H9 (cell line): ENCODE results near the gene PFN3. TPM values are rescaled to one million over a fixed set of nuclear protein-coding genes. Genes with fewer than 3 reads are reported as not detected.
A peak's percentile ranks its signal among the peaks of the same experiment; 100 is the strongest.

ENCODE experiments used
- DNase-seq: peaks from one replicate; pipeline ENCODE4 v3.0.0-alpha.2; 2017
- H2AFZ ChIP-seq: one replicate; pipeline ENCODE4 v1.6.1; 2013; ENCODE audit warnings: mild to moderate bottlenecking, low read length, control low read depth, moderate library complexity
- H2AK5ac ChIP-seq: 2 replicates; pipeline ENCODE4 v1.6.1; 2013; ENCODE audit warnings: low read length, control low read depth, mixed read lengths; ENCODE audit not compliant: insufficient read length
- H2BK120ac ChIP-seq: one replicate; pipeline ENCODE4 v1.6.1; 2013; ENCODE audit warnings: low read depth, mild to moderate bottlenecking, low read length, control low read depth, inconsistent platforms; ENCODE audit not compliant: poor library complexity, severe bottlenecking
- H2BK12ac ChIP-seq: 2 replicates; pipeline ENCODE4 v1.6.1; 2013; ENCODE audit warnings: low read length, control low read depth, mixed read lengths, low read depth; ENCODE audit not compliant: insufficient read length
- H2BK15ac ChIP-seq: 2 replicates; pipeline ENCODE4 v1.6.1; 2013; ENCODE audit warnings: low read depth, low read length, control low read depth
- H2BK20ac ChIP-seq: one replicate; pipeline ENCODE4 v1.6.1; 2013; ENCODE audit warnings: low read depth, mild to moderate bottlenecking, low read length, control low read depth, inconsistent platforms; ENCODE audit not compliant: poor library complexity, severe bottlenecking
- H2BK5ac ChIP-seq: 2 replicates; pipeline ENCODE4 v1.6.1; 2013; ENCODE audit warnings: low read length, control low read depth, mixed read lengths; ENCODE audit not compliant: insufficient read length
- H3K14ac ChIP-seq: 2 replicates; pipeline ENCODE4 v1.6.1; 2013; ENCODE audit warnings: low read length, control low read depth; ENCODE audit not compliant: insufficient read depth
- H3K18ac ChIP-seq: 2 replicates; pipeline ENCODE4 v1.6.1; 2013; ENCODE audit warnings: low read depth, mild to moderate bottlenecking, mixed read lengths, low read length, control low read depth; ENCODE audit not compliant: insufficient read length
- H3K23ac ChIP-seq: 2 replicates; pipeline ENCODE4 v1.6.1; 2013; ENCODE audit warnings: low read length, control low read depth, mixed read lengths, low read depth; ENCODE audit not compliant: insufficient read length
- H3K23me2 ChIP-seq: 2 replicates; pipeline ENCODE4 v1.6.1; 2013; ENCODE audit warnings: low read depth, mild to moderate bottlenecking, mixed read lengths, low read length, control low read depth; ENCODE audit not compliant: insufficient read length, poor library complexity, severe bottlenecking
- H3K27ac ChIP-seq: 2 replicates; pipeline ENCODE4 v1.5.1; 2013; ENCODE audit warnings: low read length, control low read depth, mixed read lengths, low read depth; ENCODE audit not compliant: insufficient read length
- H3K27me3 ChIP-seq: 2 replicates; pipeline ENCODE4 v1.6.1; 2013; ENCODE audit warnings: low read length, control low read depth, inconsistent platforms; ENCODE audit not compliant: insufficient read depth
- H3K4ac ChIP-seq: 2 replicates; pipeline ENCODE4 v1.6.1; 2013; ENCODE audit warnings: low read depth, mild to moderate bottlenecking, control low read depth, inconsistent platforms, low read length, moderate library complexity
- H3K4me1 ChIP-seq: 2 replicates; pipeline ENCODE4 v1.6.1; 2013; ENCODE audit warnings: low read length, control low read depth, inconsistent platforms; ENCODE audit not compliant: insufficient read depth
- H3K4me2 ChIP-seq: 2 replicates; pipeline ENCODE4 v1.6.1; 2013; ENCODE audit warnings: low read length, control low read depth, mixed read lengths; ENCODE audit not compliant: insufficient read length, insufficient read depth
- H3K56ac ChIP-seq: 2 replicates; pipeline ENCODE4 v1.6.1; 2013; ENCODE audit warnings: low read depth, mild to moderate bottlenecking, mixed read lengths, low read length, control low read depth; ENCODE audit not compliant: insufficient read length
- H3K79me1 ChIP-seq: 2 replicates; pipeline ENCODE4 v1.6.1; 2013; ENCODE audit warnings: low read depth, mild to moderate bottlenecking, moderate library complexity, low read length, control low read depth, inconsistent platforms; ENCODE audit not compliant: insufficient read depth, poor library complexity, severe bottlenecking
- H3K79me2 ChIP-seq: 2 replicates; pipeline ENCODE4 v1.6.1; 2013; ENCODE audit warnings: low read length, control low read depth, inconsistent platforms; ENCODE audit not compliant: insufficient read depth
- H3K9ac ChIP-seq: 2 replicates; pipeline ENCODE4 v1.6.1; 2013; ENCODE audit warnings: low read length, control low read depth, mixed read lengths; ENCODE audit not compliant: insufficient read length; ENCODE audit errors: extremely low read depth
- H3K9me3 ChIP-seq: one replicate; pipeline ENCODE4 v1.6.1; 2013; ENCODE audit warnings: low read depth, low read length, inconsistent platforms; ENCODE audit not compliant: control insufficient read depth
- H3T11ph ChIP-seq: one replicate; pipeline ENCODE4 v1.6.1; 2013; ENCODE audit warnings: mild to moderate bottlenecking, low read length, control low read depth, inconsistent platforms
- H4K20me1 ChIP-seq: one replicate; pipeline ENCODE4 v1.6.1; 2013; ENCODE audit not compliant: control insufficient read depth, insufficient read length, insufficient read depth
- H4K5ac ChIP-seq: 2 replicates; pipeline ENCODE4 v1.6.1; 2013; ENCODE audit warnings: low read depth, mild to moderate bottlenecking, mixed read lengths, low read length, control low read depth; ENCODE audit not compliant: insufficient read length
- H4K8ac ChIP-seq: replicated peaks from 2 replicates; pipeline ENCODE4 v1.6.1; 2013; ENCODE audit warnings: low read length, control low read depth, mixed read lengths, low read depth; ENCODE audit not compliant: insufficient read length
- H4K91ac ChIP-seq: 2 replicates; pipeline ENCODE4 v1.6.1; 2013; ENCODE audit warnings: low read depth, mild to moderate bottlenecking, moderate library complexity, mixed read lengths, low read length, control low read depth; ENCODE audit not compliant: insufficient read length
- H3K27ac Mint-ChIP-seq, 3 experiments: 2 replicates in 2 of 3; 3 replicates in 1 of 3; pipeline ENCODE4 v1.8.0; 2020 to 2021; ENCODE audit warnings: mixed read lengths in 3 of 3, mild to moderate bottlenecking in 1 of 3, moderate library complexity in 1 of 3
- H3K27me3 Mint-ChIP-seq: 2 replicates; pipeline ENCODE4 v1.8.0; 2021; ENCODE audit warnings: low read depth, mild to moderate bottlenecking, moderate library complexity, mixed read lengths
- H3K36me3 Mint-ChIP-seq, 3 experiments: 2 replicates in 2 of 3; 3 replicates in 1 of 3; pipeline ENCODE4 v1.8.0; 2020 to 2021; ENCODE audit warnings: low read depth in 3 of 3, mixed read lengths in 3 of 3; ENCODE audit not compliant: insufficient read depth in 1 of 3
- H3K4me1 Mint-ChIP-seq, 2 experiments: 2 replicates each; pipeline ENCODE4 v1.8.0; 2020; ENCODE audit warnings: mixed read lengths in 2 of 2
- H3K4me3 Mint-ChIP-seq, 2 experiments: 2 replicates in 1 of 2; 3 replicates in 1 of 2; pipeline ENCODE4 v1.8.0; 2020 to 2021; ENCODE audit warnings: mild to moderate bottlenecking in 2 of 2, mixed read lengths in 2 of 2, moderate library complexity in 1 of 2
- H3K9me3 Mint-ChIP-seq, 2 experiments: 2 replicates in 1 of 2; 3 replicates in 1 of 2; pipeline ENCODE4 v1.8.0; 2020; ENCODE audit warnings: mild to moderate bottlenecking in 2 of 2, mixed read lengths in 2 of 2, moderate library complexity in 1 of 2
- CTCF ChIP-seq: fragments of 200-600 bp; sonication (generic); conservative IDR thresholded peaks from 3 replicates; pipeline ENCODE4 v1.8.0; 2021; ENCODE audit warnings: antibody characterized with exemption, mild to moderate bottlenecking
- WGBS: extraction: QIAGEN DNeasy Blood & Tissue Kit; methylation state at CpG from one replicate; pipeline ENCODE4 v1.1.7; 2013; ENCODE audit warnings: missing lambda C conversion rate, low lambda C conversion rate, mixed read lengths; ENCODE audit not compliant: insufficient read length; ENCODE audit errors: extremely low coverage; 5-methylcytosine and 5-hydroxymethylcytosine counted together
- total RNA-seq: library from RNA; stranded (reverse); gene quantifications from 2 replicates; pipeline ENCODE4 v1.2.1, GENCODE V29; 2021

The PFN3 gene
- total RNA-seq, 1 experiment from 2014 or later: not detected

- peaks cover 3 to 13% (median 8%) of the 10 kb centered on the region in 3 experiments for H3K36me3 Mint-ChIP-seq
- no peak for DNase-seq
- no peak overlapping the region for H3T11ph ChIP-seq
- H3K79me2 ChIP-seq: no peaks in the 10 kb centered on the region
- H3K56ac ChIP-seq: no peak overlapping the region
- no peak overlapping the region for H2AFZ ChIP-seq
- WGBS: no CpG with 5 or more reads among the region's 8 CpGs
- H3K27me3 ChIP-seq: no peaks in the 10 kb centered on the region; the same call in 1 of the 2 replicates
- no peaks in the 10 kb centered on the region for H3K79me1 ChIP-seq
- no peak overlapping the region for H2BK12ac ChIP-seq
- peak overlapping the region in 1 of 3 experiments; percentile 36; a peak in 2 of 7 replicates for H3K27ac Mint-ChIP-seq
- H2BK5ac ChIP-seq: no peak overlapping the region
- peaks cover 31% of the 10 kb centered on the region for H3K27me3 Mint-ChIP-seq
- H2AK5ac ChIP-seq: no peak overlapping the region
- peak overlapping the region; percentile 59 to 79 for H3K4me3 Mint-ChIP-seq
- no peak overlapping the region for H4K5ac ChIP-seq
- H2BK20ac ChIP-seq: no peak overlapping the region
- peak overlapping the region; percentile 47 for H3K9ac ChIP-seq
- H3K18ac ChIP-seq: no peak overlapping the region
- H3K9me3 ChIP-seq: no peaks in the 10 kb centered on the region
- H3K4me2 ChIP-seq: peak overlapping the region; percentile 73
- no peak overlapping the region for H3K4ac ChIP-seq
- peak overlapping the region; percentile 6; the same call in 1 of the 2 replicates for H3K14ac ChIP-seq
- TF ChIP-seq CTCF: no peak
- H2BK120ac ChIP-seq: no peak overlapping the region
- H3K27ac ChIP-seq: no peak overlapping the region
- H2BK15ac ChIP-seq: no peak overlapping the region
- H3K4me1 Mint-ChIP-seq: peaks cover 40 to 46% of the 10 kb centered on the region in 2 experiments
- H3K9me3 Mint-ChIP-seq: no peaks in the 10 kb centered on the region
- no peak overlapping the region for H3K23ac ChIP-seq
- H3K4me1 ChIP-seq: no peaks in the 10 kb centered on the region; the same call in 1 of the 2 replicates
- no peak overlapping the region for H4K91ac ChIP-seq
- H4K20me1 ChIP-seq: no peaks in the 10 kb centered on the region
- peaks cover 7% of the 10 kb centered on the region for H3K23me2 ChIP-seq
- no peak overlapping the region for H4K8ac ChIP-seq
Observed at GRCh38 chr5:177445917-177446199, 45.4 kb upstream of the PFN3 start.
